B cell (primary cell): ENCODE measurements around the gene INHBA. TPM values are rescaled to one million over a fixed set of nuclear protein-coding genes. Genes with fewer than 3 reads are reported as not detected.

Source experiments
- ATAC-seq: fragments of 200-7000 bp; cut with Tn5 transposase; one replicate; pipeline ENCODE4 v1.10.0; 2021; ENCODE audit warnings: low read depth, mild to moderate bottlenecking, moderate number of reproducible peaks, moderate library complexity
- CTCF ChIA-PET: fragments of 350-600 bp; sonication (Branson Sonifier 250); formaldehyde crosslinking; loops from one replicate; lab custom pipeline; 2021; ENCODE audit warnings: antibody characterized with exemption, inconsistent platforms; lab: Charles Lee
- POLR2A ChIA-PET: fragments of 350-600 bp; sonication (Branson Sonifier 250); formaldehyde crosslinking; loops from one replicate; lab custom pipeline; 2021; ENCODE audit warnings: antibody characterized with exemption; lab: Charles Lee
- DNase-seq: peaks from one replicate; pipeline ENCODE4 v3.0.0; 2013
- H2AFZ ChIP-seq: 2 replicates; pipeline ENCODE4 v1.6.1; 2012; ENCODE audit warnings: mild to moderate bottlenecking, low read depth, low read length; ENCODE audit not compliant: insufficient read depth, poor library complexity, severe bottlenecking
- H3K27ac ChIP-seq, 2 donors: 1 replicate in 1 of 2; 2 replicates in 1 of 2; pipeline ENCODE4 v1.5.1; 2012 to 2013; ENCODE audit warnings: low read length in 2 of 2, mild to moderate bottlenecking in 2 of 2, moderate library complexity in 1 of 2
- H3K27me3 ChIP-seq, 4 experiments: fragments of 200-600 bp in 1 of 4; sonication (generic) in 1 of 4; replicated peaks in 1 of 4; 1 replicate in 2 of 4; 2 replicates in 2 of 4; pipeline versions ENCODE4 v1.6.1 to v1.7.0; 2013 to 2016; ENCODE audit warnings: low read length in 3 of 4, mild to moderate bottlenecking in 2 of 4, mixed read lengths in 1 of 4, moderate library complexity in 1 of 4; ENCODE audit not compliant: insufficient read depth in 4 of 4, control insufficient read depth in 3 of 4; ENCODE audit errors: control extremely low read depth in 1 of 4
- H3K36me3 ChIP-seq, 2 experiments: replicated peaks in 1 of 2; 1 replicate in 1 of 2; 2 replicates in 1 of 2; pipeline versions ENCODE4 v1.6.1 to v1.7.1; 2013; ENCODE audit warnings: low read length in 1 of 2; ENCODE audit not compliant: insufficient read depth in 2 of 2, control insufficient read depth in 1 of 2; ENCODE audit errors: control extremely low read depth in 1 of 2, extremely low read depth in 1 of 2
- H3K4me1 ChIP-seq, 2 donors: fragments of 200-600 bp in 1 of 2; sonication (generic) in 1 of 2; 1 replicate in 1 of 2; 2 replicates in 1 of 2; pipeline versions ENCODE4 v1.5.1 to v1.6.1; 2013 to 2017; ENCODE audit warnings: low read length in 2 of 2; ENCODE audit not compliant: control insufficient read depth in 2 of 2, insufficient read depth in 2 of 2
- H3K4me2 ChIP-seq: replicated peaks from 2 replicates; pipeline ENCODE3; 2012; ENCODE audit warnings: mild to moderate bottlenecking, low read depth, low read length; ENCODE audit not compliant: poor library complexity, severe bottlenecking
- H3K4me3 ChIP-seq, 5 experiments: fragments of 200-600 bp in 1 of 5; sonication (generic) in 1 of 5; 1 replicate in 3 of 5; 2 replicates in 2 of 5; pipeline versions ENCODE4 v1.5.1 to v1.7.0; 2011 to 2016; ENCODE audit warnings: low read length in 4 of 5, mild to moderate bottlenecking in 4 of 5, low read depth in 2 of 5, control low read depth in 1 of 5, moderate library complexity in 1 of 5; ENCODE audit not compliant: insufficient read depth in 1 of 5; ENCODE audit errors: control extremely low read depth in 1 of 5, extremely low read depth in 1 of 5
- H3K79me2 ChIP-seq: fragments of 200-600 bp; sonication (generic); one replicate; pipeline ENCODE4 v1.6.0; 2016; ENCODE audit warnings: low read length; ENCODE audit not compliant: control insufficient read depth, insufficient read depth
- H3K9ac ChIP-seq: fragments of 200-600 bp; sonication (generic); 2 replicates; pipeline ENCODE4 v1.6.1; 2017; ENCODE audit warnings: mild to moderate bottlenecking, low read length, moderate library complexity
- H3K9me3 ChIP-seq, 3 donors: one replicate each; pipeline versions ENCODE4 v1.6.1 to v1.7.1; 2013; ENCODE audit warnings: low read length in 2 of 3; ENCODE audit not compliant: control insufficient read depth in 2 of 3, insufficient read depth in 1 of 3; ENCODE audit errors: control extremely low read depth in 1 of 3
- H4K20me1 ChIP-seq: 2 replicates; pipeline ENCODE4 v1.6.0; 2012; ENCODE audit warnings: mild to moderate bottlenecking, low read length; ENCODE audit not compliant: insufficient read depth, control insufficient read depth, poor library complexity, severe bottlenecking
- H3K27ac Mint-ChIP-seq: one replicate; pipeline ENCODE4 v1.8.0; 2021; ENCODE audit warnings: mixed read lengths
- H3K27me3 Mint-ChIP-seq: one replicate; pipeline ENCODE4 v1.8.0; 2021; ENCODE audit warnings: mixed read lengths
- H3K4me1 Mint-ChIP-seq: one replicate; pipeline ENCODE4 v1.8.0; 2021; ENCODE audit warnings: mixed read lengths
- H3K4me3 Mint-ChIP-seq: one replicate; pipeline ENCODE4 v1.8.0; 2021; ENCODE audit warnings: mixed read lengths
- H3K9me3 Mint-ChIP-seq: one replicate; pipeline ENCODE4 v1.8.0; 2022; ENCODE audit warnings: mixed read lengths; ENCODE audit not compliant: insufficient read depth
- EZH2 ChIP-seq: IDR thresholded peaks from 2 replicates; pipeline ENCODE4 v1.6.1; 2012; ENCODE audit warnings: borderline replicate concordance, low read depth, mild to moderate bottlenecking, moderate library complexity, low read length; ENCODE audit not compliant: insufficient read depth, poor library complexity, severe bottlenecking
- WGBS: methylation state at CpG from one replicate; pipeline ENCODE4 v1.1.5; 2013; ENCODE audit warnings: missing lambda C conversion rate; ENCODE audit not compliant: insufficient coverage; 5-methylcytosine and 5-hydroxymethylcytosine counted together
- intact Hi-C: fragments of 100-400 bp; cut with micrococcal nuclease; formaldehyde crosslinking; loops from one replicate; pipeline ENCODE4 v1.10.0; 2022
- polyA plus RNA-seq: library from polyadenylated mRNA; depleted of rRNA; stranded (reverse); fragments of >200 nt; gene quantifications from 2 replicates; pipeline ENCODE4 v1.2.3, GENCODE V29; 2012
- total RNA-seq, 2 donors: library from RNA; stranded (reverse); fragments of 120-200 nt in 1 of 2; gene quantifications; 1 replicate in 1 of 2; 2 replicates in 1 of 2; pipeline versions ENCODE4 v1.2.3 to v1.2.4, GENCODE V29; 2013 to 2022
- TF ChIP-seq, protein P1 (sequence below): fragments of 200-600 bp; IDR thresholded peaks from one replicate; pipeline ENCODE4 v1.8.0; 2022; ENCODE audit warnings: antibody characterized with exemption, mild to moderate bottlenecking

Gene INHBA
- total and polyA plus RNA-seq, 2 donors (not counting 1 experiment from before 2014, with no cell fraction given): not detected

DNA sequence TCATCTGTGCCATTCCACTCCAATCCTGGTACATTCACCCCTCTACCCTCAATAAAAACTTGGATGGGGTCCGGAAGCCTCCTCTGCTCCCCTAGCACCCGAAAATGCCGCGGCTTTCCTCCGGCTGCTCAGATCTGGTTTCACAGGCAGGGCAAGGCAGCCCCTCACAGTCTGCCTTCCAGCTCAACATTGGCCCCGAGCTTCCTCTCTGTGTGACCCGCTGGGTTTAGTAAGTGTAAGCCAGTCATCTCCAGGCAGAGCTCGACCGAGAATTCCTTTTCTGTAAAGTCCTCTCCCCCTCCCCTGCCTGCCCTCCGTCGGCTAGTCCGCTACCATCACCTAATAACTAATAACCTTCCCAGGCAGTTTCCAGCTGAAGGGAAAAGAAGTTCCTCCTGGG lies 3.4 kb downstream of the INHBA start:
- H3K27me3 Mint-ChIP-seq: peaks cover 70% of the 10 kb centered on the region
- H3K9me3 Mint-ChIP-seq: no peaks in the 10 kb centered on the region
- peaks cover 0 to 29% (median 21%) of the 10 kb centered on the region in 4 experiments for H3K27me3 ChIP-seq
- H3K27ac ChIP-seq: no peak overlapping the region
- 5% methylated on average over 8 of the region's 12 CpGs for WGBS
- peak overlapping the region; percentile 74 for H3K4me3 Mint-ChIP-seq
- H3K4me1 ChIP-seq: peaks cover 13 to 14% of the 10 kb centered on the region in 2 donors
- no peaks in the 10 kb centered on the region for H3K36me3 ChIP-seq
- H3K4me1 Mint-ChIP-seq: peaks cover 23% of the 10 kb centered on the region
- CTCF ChIA-PET: interaction anchor here (1.2 to 1.3 kb wide), 2 partner anchors 11 to 17 kb away, joined by 3 to 4 read pairs; no protein-coding TSS in a partner anchor
- intact Hi-C loops: no loop called here
- POLR2A ChIA-PET: no interaction called here
- H3K4me3 ChIP-seq: peak overlapping the region in 3 of 5 experiments; percentile 5 to 41 (median 5)
- no peak overlapping the region for H3K9ac ChIP-seq
- TF ChIP-seq, protein P1, sequence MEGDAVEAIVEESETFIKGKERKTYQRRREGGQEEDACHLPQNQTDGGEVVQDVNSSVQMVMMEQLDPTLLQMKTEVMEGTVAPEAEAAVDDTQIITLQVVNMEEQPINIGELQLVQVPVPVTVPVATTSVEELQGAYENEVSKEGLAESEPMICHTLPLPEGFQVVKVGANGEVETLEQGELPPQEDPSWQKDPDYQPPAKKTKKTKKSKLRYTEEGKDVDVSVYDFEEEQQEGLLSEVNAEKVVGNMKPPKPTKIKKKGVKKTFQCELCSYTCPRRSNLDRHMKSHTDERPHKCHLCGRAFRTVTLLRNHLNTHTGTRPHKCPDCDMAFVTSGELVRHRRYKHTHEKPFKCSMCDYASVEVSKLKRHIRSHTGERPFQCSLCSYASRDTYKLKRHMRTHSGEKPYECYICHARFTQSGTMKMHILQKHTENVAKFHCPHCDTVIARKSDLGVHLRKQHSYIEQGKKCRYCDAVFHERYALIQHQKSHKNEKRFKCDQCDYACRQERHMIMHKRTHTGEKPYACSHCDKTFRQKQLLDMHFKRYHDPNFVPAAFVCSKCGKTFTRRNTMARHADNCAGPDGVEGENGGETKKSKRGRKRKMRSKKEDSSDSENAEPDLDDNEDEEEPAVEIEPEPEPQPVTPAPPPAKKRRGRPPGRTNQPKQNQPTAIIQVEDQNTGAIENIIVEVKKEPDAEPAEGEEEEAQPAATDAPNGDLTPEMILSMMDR: no peak
- TF ChIP-seq EZH2: no peak
- ATAC-seq: peak; percentile 21
- peak; percentile 33 for DNase-seq
- no peak overlapping the region for H3K27ac Mint-ChIP-seq
- no peaks in the 10 kb centered on the region for H4K20me1 ChIP-seq
- H3K9me3 ChIP-seq: no peaks in the 10 kb centered on the region
- no peaks in the 10 kb centered on the region for H3K79me2 ChIP-seq
- H2AFZ ChIP-seq: peak overlapping the region; percentile 56
- H3K4me2 ChIP-seq: peak overlapping the region; percentile 57

DNA sequence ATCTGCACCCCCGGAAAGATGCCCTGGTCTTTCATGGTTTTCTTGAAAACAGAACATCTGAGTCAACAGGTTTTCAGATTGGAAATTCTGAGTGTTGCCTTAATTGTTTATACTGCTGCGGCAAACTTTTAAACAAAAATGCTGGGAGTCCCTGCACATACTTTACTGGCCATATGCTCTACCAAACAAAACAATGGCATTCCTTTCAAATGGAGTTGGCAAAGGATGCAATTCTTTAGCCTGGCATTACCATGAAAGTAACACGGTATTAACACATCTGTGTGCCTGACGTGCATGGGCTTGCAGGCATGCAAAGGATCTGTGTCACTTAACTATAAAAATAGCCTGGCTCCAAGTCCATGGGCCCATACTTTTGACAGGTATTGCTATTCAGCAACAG lies 4.2 kb downstream of the INHBA start:
- ChIA-PET CTCF (interaction anchor here (1.2 to 1.3 kb wide), 2 partner anchors 12 to 18 kb away, joined by 3 to 4 read pairs; no protein-coding TSS in a partner anchor), POLR2A (no interaction called here)
- Histone ChIP-seq H3K4me2 (no peak overlapping the region), H4K20me1 (no peaks in the 10 kb centered on the region), H3K27ac (no peak overlapping the region), H3K9me3 (no peaks in the 10 kb centered on the region), H3K9ac (no peak overlapping the region), H3K36me3 (no peaks in the 10 kb centered on the region), H3K4me1 (peaks cover 11 to 13% of the 10 kb centered on the region in 2 donors), H3K79me2 (no peaks in the 10 kb centered on the region), H2AFZ (no peak overlapping the region), H3K4me3 (no peak overlapping the region), H3K27me3 (peaks cover 0 to 29% (median 21%) of the 10 kb centered on the region in 4 experiments)
- ATAC-seq (no peak), DNase-seq (no peak)
- TF ChIP-seq EZH2: no peak
- TF ChIP-seq, protein P1: no peak
- Mint-ChIP-seq H3K9me3 (no peaks in the 10 kb centered on the region), H3K4me1 (peaks cover 19% of the 10 kb centered on the region), H3K27ac (no peak overlapping the region), H3K27me3 (peaks cover 77% of the 10 kb centered on the region), H3K4me3 (no peak overlapping the region)
- 100% methylated on average over 3 of the region's 4 CpGs for WGBS
- intact Hi-C loops: no loop called here
